ENCODE measurements around the gene THAP11.
"Not testable (repeated sequence)": the region's sequence is repeated elsewhere in the genome, so short reads cannot be mapped to it uniquely, and the experiment has no call there.

Gene THAP11

DNA sequence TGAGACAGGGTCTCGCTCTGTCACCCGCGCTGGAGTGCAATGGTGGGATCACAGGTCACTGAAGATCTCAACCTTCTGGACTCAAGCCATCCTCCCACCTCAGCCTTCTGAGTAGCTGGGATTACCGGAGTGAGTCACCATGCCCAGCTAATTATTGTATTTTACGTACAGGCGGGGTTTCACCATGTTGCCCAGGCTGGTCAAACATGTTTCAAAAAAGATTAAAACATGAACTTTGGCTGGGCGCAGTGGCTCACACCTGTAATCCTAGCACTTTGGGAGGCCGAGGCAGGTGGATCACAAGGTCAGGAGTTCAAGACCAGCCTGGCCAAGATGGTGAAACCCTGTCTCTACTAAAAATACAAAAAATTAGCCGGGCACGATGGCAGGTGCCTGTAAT is 4.9 kb upstream of the THAP11 start:
- not testable (repeated sequence) for DNase-seq (ENCODE audit: low spot score)

- no peak for DNase-seq (ENCODE audit: low spot score)
These were observed 4.3 kb upstream of the THAP11 start for GRCh38 chr16:67837811-67838210.

DNA sequence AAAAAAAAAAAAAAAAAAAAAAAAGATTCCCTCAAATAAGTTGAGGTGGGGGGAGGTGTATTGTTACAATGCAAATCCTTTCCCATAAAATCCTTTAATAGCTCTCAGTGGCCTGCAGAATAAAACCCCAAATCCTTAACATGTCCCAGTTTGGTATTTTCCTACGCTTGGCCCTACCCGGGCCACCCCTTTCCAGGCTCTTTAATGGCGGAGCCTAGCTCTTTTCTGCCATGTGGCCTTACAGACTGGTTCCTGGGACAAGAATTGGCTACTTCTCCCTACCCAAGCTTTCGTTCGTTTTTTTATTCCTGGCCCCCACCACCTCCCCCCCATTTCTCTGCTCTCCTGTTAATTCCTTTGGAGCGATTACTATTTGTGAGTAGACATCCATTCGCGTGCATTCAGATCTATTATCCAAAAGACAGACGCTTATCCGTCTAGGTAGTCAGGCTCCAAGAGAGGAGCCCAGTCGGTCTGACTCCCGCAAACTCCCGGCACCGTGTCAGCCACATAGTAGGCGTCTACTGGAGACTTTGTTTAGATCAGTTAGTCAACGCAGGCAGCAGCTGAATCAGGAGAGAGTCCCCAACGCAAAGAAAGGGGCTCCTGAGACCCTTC is 813 bp upstream of the THAP11 start:
- no peak for DNase-seq (ENCODE audit: low spot score)

DNA sequence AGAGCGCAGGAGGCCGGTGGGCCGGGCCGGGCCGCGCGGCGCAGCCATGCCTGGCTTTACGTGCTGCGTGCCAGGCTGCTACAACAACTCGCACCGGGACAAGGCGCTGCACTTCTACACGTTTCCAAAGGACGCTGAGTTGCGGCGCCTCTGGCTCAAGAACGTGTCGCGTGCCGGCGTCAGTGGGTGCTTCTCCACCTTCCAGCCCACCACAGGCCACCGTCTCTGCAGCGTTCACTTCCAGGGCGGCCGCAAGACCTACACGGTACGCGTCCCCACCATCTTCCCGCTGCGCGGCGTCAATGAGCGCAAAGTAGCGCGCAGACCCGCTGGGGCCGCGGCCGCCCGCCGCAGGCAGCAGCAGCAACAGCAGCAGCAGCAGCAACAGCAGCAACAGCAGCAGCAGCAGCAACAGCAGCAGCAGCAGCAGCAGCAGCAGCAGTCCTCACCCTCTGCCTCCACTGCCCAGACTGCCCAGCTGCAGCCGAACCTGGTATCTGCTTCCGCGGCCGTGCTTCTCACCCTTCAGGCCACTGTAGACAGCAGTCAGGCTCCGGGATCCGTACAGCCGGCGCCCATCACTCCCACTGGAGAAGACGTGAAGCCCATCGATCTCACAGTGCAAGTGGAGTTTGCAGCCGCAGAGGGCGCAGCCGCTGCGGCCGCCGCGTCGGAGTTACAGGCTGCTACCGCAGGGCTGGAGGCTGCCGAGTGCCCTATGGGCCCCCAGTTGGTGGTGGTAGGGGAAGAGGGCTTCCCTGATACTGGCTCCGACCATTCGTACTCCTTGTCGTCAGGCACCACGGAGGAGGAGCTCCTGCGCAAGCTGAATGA is 606 bp downstream of the THAP11 start:
- DNase-seq (ENCODE audit: low spot score): peak; percentile 57

DNA sequence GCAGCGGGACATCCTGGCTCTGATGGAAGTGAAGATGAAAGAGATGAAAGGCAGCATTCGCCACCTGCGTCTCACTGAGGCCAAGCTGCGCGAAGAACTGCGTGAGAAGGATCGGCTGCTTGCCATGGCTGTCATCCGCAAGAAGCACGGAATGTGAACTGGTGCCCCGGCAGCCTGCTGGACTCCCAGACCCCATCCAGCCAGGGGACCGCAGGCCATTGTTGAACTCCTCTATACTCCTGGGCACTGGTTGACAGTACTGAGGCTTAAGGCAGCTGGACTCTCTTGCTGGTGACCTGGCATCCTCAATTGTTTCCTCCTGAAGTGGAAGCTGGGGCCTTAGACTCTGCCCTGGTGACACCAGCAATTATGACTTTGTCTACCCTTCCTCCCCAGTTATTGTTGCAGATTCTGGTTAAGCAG is 1.2 kb downstream of the THAP11 start:
- no peak for DNase-seq (ENCODE audit: low spot score)

DNA sequence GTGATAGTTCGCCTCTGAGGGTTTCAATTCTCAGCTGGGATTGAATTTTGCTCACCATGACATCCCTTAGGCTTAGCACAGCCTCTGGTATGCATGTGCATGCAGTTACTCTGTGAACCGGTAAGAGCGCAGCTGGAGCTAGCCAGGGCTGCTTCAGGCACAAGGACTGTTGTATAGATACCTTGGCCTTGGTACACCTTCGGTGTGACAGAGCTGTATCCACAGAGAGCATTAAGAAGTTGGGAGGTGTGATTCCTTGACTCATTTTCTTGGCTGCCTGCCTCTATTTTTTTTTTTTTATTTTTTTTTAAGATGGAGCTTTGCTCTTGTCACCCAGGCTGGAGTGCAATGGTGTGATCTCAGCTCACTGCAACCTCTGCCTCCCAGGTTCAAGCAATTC is 2.4 kb downstream of the THAP11 start:
- DNase-seq (ENCODE audit: low spot score): no peak

- DNase-seq (ENCODE audit: low spot score): no peak
These were observed 3.4 kb downstream of the THAP11 start for GRCh38 chr16:67845291-67846062.

DNA sequence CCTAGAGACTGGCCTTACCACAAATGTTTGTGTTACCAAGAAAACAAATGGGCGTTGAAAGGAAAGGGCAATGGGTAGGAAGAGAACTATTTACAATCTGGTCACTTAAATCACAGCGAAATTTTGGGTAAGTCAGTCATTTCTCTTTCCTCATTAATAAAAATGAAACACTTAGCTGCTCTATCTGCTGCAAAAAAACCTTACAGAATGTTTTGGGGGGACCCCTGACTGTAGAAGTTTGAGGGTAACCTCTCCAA is 3.9 kb downstream of the THAP11 start:
- no peak for DNase-seq (ENCODE audit: low spot score)

DNA sequence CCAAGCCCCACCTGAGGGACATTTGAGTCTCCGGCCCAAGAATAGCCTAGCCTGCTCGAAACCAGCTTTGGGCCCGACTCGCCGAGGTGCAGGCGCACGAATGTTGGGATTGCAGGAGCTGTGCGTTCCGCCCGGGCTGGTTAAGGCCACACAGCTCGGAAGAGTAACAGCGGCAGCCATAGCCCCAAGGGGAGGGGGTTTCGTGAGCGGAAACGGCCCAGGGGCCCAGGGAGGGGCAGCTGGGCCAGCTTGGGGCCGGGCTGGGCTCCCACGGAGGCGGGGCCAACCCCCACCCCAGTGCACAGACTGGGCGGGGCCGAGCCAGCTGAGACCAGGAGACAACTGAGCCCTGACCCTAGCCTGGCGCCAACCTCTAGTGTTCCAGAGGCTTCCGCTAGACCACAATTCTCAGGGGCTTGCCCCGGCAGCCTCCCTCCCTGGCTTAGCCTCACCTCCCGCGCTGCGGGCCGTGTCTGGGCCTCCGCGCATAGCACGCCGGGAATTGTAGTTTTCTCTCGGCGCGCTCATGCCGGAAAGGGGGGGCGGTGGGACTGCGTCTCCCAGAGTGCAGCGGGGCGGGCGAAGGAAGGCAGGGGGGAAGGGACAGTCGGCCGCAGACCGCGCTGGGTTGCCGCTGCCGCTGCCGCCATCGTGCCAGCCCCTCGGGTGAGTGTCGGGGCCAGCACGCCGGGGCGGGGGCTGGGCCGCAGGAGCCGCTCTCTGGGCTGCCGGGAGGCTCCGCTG is 4.4 kb downstream of the THAP11 start, which contains the start of gene NUTF2:
NUTF2 (plus strand) TSS at position 614 of the 744 bp plus-strand sequence. CDS start 18,198 bp downstream, outside the sequence.
- DNase-seq (ENCODE audit: low spot score): peak; percentile 92

DNA sequence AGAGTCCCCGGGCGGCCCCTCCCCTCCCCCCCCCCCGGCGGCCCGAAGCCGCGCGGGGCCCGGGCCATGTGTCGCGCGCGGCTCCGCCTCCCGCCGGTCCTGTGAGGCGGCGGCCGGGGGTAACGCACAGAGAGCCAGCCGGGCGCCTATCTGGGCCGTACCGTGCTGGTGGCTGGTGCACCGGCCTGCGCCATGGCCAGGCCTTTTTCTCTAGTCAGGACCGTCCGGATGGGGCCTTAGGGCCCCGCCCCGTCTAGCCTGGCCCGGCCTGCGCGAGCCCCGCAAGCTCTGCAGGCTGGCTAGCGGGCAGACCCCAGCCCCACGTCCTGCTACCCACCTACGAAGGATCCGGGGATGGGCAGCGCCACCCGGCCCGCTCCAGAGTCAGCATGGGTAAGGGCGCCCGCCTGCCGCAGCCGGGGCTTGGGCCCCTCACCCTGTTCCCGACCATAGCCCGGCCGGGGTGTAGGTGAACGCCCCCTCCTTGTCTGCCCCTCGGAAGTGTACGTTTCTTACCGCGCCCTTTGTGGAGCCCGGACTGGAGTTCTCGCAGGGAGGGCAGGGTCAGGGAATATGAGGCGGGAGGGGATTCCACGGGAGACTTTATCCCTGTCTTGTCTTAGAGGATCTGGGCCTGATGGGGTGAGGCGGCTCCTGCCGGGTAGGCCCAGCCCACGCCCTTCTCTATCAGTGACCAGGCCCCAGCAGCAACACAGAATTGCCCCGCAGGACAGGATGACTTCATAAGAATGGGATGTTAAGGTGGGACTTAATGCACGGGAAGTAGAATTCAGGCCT is 5.1 kb downstream of the THAP11 start, which contains the start of gene CENPT:
CENPT (minus strand) TSS at position 630 of the 798 bp plus-strand sequence. CDS start 13,834 bp downstream, outside the sequence.
- no peak for DNase-seq (ENCODE audit: low spot score)

DNA sequence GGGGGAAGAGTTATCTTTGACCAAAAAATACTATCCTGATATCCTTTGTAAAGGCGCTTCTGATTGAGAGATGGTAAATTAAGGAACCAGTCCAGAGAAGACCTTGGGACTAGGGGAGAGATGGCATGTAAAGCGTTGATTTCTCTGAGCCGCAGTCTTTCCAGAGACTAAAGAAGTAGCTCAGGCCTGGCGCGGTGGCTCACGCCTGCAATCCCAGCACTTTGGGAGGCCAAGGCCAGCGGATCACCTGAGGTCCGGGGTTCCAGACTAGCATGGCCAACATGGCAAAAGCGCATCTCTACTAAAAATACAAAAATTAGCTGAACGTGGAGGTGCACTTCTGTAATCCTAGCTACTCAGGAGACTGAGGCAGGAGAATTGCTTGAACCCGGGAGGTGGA is 6.0 kb downstream of the THAP11 start:
- no peak for DNase-seq (ENCODE audit: low spot score)

DNA sequence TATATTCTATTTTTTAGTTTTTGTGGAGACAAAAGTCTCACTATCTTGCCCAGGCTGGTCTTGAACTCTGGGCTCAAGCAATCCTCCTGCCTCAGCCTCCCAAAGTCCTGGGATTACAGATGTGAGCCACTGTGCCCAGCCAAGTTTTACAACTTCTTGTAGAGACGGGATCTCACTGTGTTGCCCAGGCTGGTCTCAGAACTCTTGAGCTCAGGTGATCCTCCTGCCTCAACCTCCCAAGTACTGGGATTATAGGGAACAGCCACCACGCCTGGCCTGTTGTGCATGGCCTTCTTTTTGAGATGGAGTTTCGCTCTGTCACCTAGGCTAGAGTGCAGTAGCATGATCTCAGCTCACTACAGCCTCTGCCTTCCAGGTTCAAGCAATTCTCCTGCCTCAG is 11.6 kb downstream of the THAP11 start:
- DNase-seq (ENCODE audit: low spot score): no peak

- DNase-seq (ENCODE audit: low spot score): no peak
These were observed 13.7 kb downstream of the THAP11 start for GRCh38 chr16:67855789-67856188.

- DNase-seq (ENCODE audit: low spot score): no peak
These were observed 14.9 kb downstream of the THAP11 start for GRCh38 chr16:67856927-67857546.

GRCh38 chr16:67857547-67858233 is 15.6 kb downstream of the THAP11 start:
- peak; percentile 21 for DNase-seq (ENCODE audit: low spot score)

DNA sequence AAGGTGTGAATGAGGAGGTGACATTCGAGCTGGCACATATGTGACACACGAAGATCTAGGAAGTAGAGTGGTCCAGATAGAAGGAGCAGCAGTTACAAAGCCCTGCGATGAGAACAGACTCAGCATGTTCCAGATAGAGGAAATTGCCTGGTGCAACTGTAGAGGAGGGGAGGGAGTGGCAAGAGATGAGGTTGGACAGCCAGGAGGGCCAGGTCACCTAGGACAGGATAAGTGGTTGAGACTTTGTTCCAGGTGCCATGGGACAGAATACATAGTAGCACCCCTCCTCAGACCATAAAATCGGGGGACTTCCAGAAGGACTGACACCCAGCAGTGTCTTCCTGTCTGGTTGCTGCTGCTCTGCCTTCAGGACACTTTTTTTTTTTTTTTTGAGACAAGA is 16.4 kb downstream of the THAP11 start:
- no peak for DNase-seq (ENCODE audit: low spot score)

DNA sequence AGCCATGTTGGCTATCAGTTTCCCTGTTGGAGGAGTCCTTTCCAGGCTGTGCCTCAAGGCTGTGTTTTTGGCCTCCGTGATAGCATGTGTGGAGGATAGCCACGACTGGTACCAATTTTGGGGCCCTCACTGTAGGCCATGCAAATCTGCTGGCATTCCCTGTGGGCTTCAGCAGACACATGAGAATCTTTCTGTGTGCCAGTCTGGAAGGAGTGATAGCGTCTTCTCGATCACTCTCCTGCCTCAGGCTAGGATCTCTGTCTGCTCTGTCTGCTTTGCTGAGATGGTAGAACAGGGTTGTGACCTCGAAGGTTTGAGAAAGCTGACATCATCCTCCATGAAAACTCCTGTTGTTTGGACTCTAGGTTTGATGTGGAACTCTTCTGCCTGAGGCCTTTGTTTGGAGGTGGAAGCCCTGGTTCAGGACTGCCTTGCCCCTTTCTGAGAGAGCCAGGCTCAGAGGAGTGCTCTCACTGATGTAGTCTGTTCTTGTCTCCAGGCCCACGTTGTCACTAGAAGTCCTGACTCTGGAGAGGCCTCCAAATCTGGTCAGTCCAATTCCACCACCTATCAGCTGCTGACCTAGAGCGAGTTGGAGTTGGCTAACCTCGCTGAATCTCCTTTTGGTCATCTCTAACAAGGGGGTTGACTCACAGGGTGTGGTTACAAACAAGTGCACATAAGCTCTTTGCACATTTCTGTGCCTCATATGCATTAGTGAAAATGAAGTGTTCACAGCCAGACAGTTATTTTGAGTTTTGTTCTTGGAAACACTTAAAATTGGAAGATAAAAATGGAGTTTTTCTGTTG is 18.7 kb downstream of the THAP11 start:
- DNase-seq (ENCODE audit: low spot score): no peak

GRCh38 chr16:67861877-67862276 is 19.8 kb downstream of the THAP11 start:
- DNase-seq (ENCODE audit: low spot score): no peak
